Mesothelial cell of epicardium (in vitro differentiated cells): Measurements from ENCODE around the gene EAF2. TPM values are rescaled to one million over a fixed set of nuclear protein-coding genes. Genes with fewer than 3 reads are reported as not detected.

ENCODE experiments used
- DNase-seq, 2 experiments: peaks; one replicate each; pipeline ENCODE4 v3.0.0; 2021; ENCODE audit warnings: low spot score in 2 of 2; ENCODE audit not compliant: unreplicated experiment in 2 of 2
- H3K27ac Mint-ChIP-seq: 2 replicates; pipeline ENCODE4 v1.8.0; 2021; ENCODE audit warnings: mixed read lengths
- H3K27me3 Mint-ChIP-seq: 2 replicates; pipeline ENCODE4 v1.8.0; 2021; ENCODE audit warnings: low read depth, mixed read lengths
- H3K36me3 Mint-ChIP-seq: 2 replicates; pipeline ENCODE4 v1.8.0; 2021; ENCODE audit warnings: mixed read lengths
- H3K4me1 Mint-ChIP-seq: 2 replicates; pipeline ENCODE4 v1.8.0; 2021; ENCODE audit warnings: mixed read lengths
- H3K4me3 Mint-ChIP-seq: 2 replicates; pipeline ENCODE4 v1.8.0; 2021; ENCODE audit warnings: mild to moderate bottlenecking, moderate library complexity, mixed read lengths
- H3K9me3 Mint-ChIP-seq: 2 replicates; pipeline ENCODE4 v1.8.0; 2021; ENCODE audit warnings: mixed read lengths
- CTCF ChIP-seq: fragments of 200-600 bp; sonication (generic); IDR thresholded peaks from one replicate; pipeline ENCODE4 v1.5.0; 2021; ENCODE audit warnings: antibody characterized with exemption; ENCODE audit not compliant: unreplicated experiment
- total RNA-seq: library from RNA; stranded (reverse); gene quantifications from 3 replicates; pipeline ENCODE4 v1.2.1, GENCODE V29; 2021

Gene EAF2
- total RNA-seq, 1 donor from 2014 or later = 5.3 TPM

- no peak for DNase-seq
- H3K9me3 Mint-ChIP-seq = peaks cover 7% of the 10 kb centered on the region
- no peak overlapping the region for H3K27ac Mint-ChIP-seq
- peaks cover 2% of the 10 kb centered on the region for H3K36me3 Mint-ChIP-seq
- H3K4me3 Mint-ChIP-seq = no peak overlapping the region
- peaks cover 3% of the 10 kb centered on the region for H3K27me3 Mint-ChIP-seq
- peaks cover 30% of the 10 kb centered on the region for H3K4me1 Mint-ChIP-seq
- no peak for TF ChIP-seq CTCF
Observed at GRCh38 chr3:121913305-121913990, 78.4 kb downstream of the EAF2 start.

- no peak for DNase-seq
- H3K27ac Mint-ChIP-seq = peak overlapping the region; percentile 76
- H3K4me3 Mint-ChIP-seq = peak overlapping the region; percentile 51
- no peaks in the 10 kb centered on the region for H3K36me3 Mint-ChIP-seq
- peaks cover 39% of the 10 kb centered on the region for H3K4me1 Mint-ChIP-seq
- no peak for TF ChIP-seq CTCF
- H3K9me3 Mint-ChIP-seq = peaks cover 2% of the 10 kb centered on the region
- peaks cover 4% of the 10 kb centered on the region for H3K27me3 Mint-ChIP-seq
Observed at GRCh38 chr3:121914081-121914998, 79.3 kb downstream of the EAF2 start.

GRCh38 chr3:121916189-121916588, 81.2 kb downstream of the EAF2 start:
- peaks cover 40% of the 10 kb centered on the region for H3K4me1 Mint-ChIP-seq
- no peak overlapping the region for H3K4me3 Mint-ChIP-seq
- H3K36me3 Mint-ChIP-seq = no peaks in the 10 kb centered on the region
- H3K9me3 Mint-ChIP-seq = no peaks in the 10 kb centered on the region
- DNase-seq = no peak
- peaks cover 9% of the 10 kb centered on the region for H3K27me3 Mint-ChIP-seq
- TF ChIP-seq CTCF = no peak
- H3K27ac Mint-ChIP-seq = no peak overlapping the region

- Mint-ChIP-seq H3K4me3 (no peak overlapping the region), H3K4me1 (peaks cover 34% of the 10 kb centered on the region), H3K27ac (peak overlapping the region; percentile 77), H3K27me3 (peaks cover 16% of the 10 kb centered on the region), H3K9me3 (no peaks in the 10 kb centered on the region), H3K36me3 (no peaks in the 10 kb centered on the region)
- peak in 1 of 2 experiments; percentile 41 for DNase-seq
- TF ChIP-seq CTCF = no peak
Observed at GRCh38 chr3:121918779-121919483, 83.9 kb downstream of the EAF2 start.

GRCh38 chr3:121924734-121925133, 89.7 kb downstream of the EAF2 start:
- no peak overlapping the region for H3K4me3 Mint-ChIP-seq
- peaks cover 16% of the 10 kb centered on the region for H3K9me3 Mint-ChIP-seq
- peaks cover 4% of the 10 kb centered on the region for H3K36me3 Mint-ChIP-seq
- H3K27ac Mint-ChIP-seq = no peak overlapping the region
- no peak for TF ChIP-seq CTCF
- DNase-seq = no peak
- H3K27me3 Mint-ChIP-seq = peaks cover 12% of the 10 kb centered on the region
- peaks cover 2% of the 10 kb centered on the region for H3K4me1 Mint-ChIP-seq
